Brain pericyte (primary cell): ENCODE data around the gene PCP4L1.
A peak's percentile ranks its signal among the peaks of the same experiment; 100 is the strongest.

Experiments
- DNase-seq: peaks from one replicate; pipeline ENCODE4 v3.0.0-alpha.2; 2012; ENCODE audit warnings: low read depth, low spot score

The PCP4L1 gene

DNA sequence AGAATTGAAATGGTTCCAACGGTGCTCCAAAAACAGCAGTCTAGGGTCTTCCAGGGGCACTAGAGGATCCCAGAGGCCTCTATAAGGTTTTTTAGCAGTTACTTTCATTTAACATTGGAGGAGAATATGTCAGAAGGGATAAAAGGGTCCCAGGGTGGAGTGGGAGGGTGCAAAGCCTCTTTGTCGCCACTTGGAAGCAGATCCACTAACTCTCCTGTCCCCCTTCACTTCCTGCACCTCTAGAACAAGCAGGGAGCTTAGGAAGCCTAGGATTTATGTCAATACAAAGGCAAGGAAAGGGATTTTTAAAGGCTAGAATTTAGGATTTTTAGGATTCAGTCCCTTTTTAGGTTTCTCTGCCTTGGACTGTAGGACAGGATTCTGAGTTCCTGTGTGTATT lies 8.3 kb downstream of the PCP4L1 start:
- no peak for DNase-seq

DNA sequence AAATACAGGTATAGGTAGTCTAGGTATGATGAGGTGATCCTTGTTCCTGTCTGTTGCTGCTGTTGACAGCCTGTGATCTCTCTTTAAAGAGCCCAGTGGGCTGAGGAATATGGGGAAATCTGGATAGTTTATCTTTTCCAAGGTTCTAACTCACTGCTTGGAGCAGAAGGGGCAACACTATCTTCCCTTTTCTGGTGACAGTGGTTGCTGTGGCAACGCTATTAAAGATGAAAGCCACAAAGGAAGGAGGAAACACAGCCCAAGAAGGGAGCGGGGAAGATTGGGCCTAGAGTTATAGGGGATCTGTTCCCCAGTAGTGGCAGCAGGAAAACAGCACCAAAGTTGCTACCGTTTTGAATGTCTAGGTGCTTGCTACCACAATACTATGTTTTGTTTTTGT lies 8.8 kb downstream of the PCP4L1 start:
- DNase-seq = no peak

GRCh38 chr1:161273402-161273801 lies 14.9 kb downstream of the PCP4L1 start:
- no peak for DNase-seq

- DNase-seq = no peak
These were observed 16.3 kb downstream of the PCP4L1 start for GRCh38 chr1:161274874-161275273.

DNA sequence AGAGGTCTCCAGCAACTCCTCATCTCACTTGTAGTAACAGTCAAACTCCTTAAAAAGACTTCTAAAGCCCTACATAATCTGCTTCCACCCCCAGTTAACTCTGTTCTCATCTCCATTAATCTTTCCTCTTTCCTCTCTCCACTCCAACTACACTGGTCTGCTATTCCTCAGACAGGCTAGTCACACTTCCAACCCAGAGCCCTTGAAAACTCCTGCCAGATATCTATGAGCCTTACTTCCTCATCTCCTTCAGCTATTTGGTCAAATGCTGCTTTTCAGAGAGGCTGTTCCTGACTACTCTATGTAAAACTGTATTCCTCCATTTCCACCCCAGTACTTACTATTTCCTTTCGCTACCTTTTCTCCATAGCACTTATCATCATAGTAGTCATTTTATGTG lies 24.4 kb downstream of the PCP4L1 start:
- no peak for DNase-seq

DNA sequence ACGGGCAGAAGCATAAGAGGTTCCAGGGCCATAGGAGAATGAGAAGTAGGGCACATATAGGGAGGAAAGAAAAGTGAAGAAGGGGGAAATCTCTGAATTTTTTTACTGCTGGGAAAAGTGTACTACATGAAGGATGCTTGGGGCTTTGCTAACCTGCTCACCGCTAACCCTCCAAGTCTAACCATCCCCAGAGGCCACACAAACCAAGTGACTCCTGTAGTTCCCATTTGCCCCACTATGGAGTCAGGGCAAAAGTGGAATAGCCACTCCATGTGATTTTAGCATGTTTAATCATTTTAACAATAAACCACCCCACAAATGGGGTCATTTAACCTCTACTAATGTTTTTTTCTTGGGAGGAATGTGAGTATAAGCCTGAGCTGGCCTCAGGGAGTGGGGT lies 26.6 kb downstream of the PCP4L1 start:
- no peak for DNase-seq

DNA sequence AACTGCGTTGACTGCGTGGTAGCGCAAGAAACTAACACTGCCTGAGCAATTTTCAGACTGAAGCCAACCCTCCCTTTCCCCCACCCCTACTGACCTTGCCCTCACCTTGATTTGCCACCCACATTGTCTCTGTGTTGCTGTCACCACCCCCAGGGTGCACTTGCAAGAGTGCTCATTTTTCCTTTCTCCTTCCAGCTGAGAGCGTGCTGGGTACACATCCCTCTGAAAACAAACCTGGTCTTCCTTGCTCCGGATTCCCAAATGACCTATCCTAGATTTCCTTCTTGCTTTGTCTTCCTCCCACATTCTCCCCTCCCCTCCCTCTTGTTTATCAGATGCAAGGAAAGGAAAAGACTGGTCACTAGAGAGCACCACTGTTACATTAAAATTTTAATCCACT lies 27.0 kb downstream of the PCP4L1 start:
- DNase-seq = no peak

- no peak for DNase-seq
These were observed 29.0 kb downstream of the PCP4L1 start for GRCh38 chr1:161287482-161288054.

DNA sequence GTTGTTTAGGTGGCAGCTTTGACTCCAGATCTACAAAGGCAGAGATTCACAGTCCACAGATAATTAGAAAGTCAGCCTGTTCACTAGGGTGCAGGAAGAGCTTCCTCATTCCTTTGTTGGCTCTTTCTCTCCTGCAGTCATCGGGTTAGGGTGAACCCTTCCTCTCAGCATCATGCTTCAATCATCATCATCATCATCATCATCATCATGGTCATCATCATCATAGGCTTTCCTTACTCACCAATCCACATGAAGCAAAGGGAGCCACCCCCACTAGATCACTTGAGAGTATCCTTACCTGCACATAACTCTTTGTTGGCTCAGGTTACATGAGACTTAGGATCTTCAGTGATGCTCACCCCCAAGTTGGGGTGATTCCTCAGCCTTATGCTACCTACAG lies 32.2 kb downstream of the PCP4L1 start:
- no peak for DNase-seq

DNA sequence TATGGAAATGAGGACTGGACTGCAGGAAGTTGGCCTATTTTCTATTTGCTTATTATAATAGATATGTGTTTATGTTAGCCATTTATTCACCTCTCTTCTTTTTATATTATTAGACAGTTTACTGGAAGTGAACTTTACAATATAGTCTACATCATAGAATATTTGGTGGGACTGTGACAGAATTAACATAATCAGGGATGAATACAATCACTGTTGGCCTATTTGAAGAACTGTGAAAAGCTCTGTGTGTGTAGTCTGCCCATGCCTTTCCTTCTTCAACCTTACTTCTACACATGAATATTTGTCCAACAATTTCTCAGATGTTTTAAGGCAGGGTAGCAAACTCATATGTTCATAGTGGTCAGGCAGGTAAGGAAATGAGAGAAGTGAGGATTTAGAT lies 38.9 kb downstream of the PCP4L1 start:
- DNase-seq = no peak

DNA sequence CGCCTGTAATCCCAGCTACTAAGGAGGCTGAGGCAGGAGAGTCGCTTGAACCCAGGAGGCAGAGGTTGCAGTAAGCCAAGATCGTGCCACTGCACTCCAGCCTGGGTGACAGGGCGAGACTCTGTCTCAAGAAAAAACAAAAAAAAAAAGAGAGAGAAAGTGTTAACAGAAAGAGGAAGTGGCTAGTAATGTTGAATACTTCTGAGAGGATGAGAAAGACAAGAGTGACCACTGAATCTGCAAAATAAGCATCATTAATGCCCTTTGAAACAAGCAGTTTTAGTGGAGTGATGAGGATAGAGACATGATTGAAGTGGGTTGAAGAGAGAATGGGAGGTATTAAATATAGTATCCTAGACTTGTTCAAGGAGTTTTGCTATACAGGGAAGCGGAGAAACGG lies 39.6 kb downstream of the PCP4L1 start:
- no peak for DNase-seq

GRCh38 chr1:161299347-161299746 lies 40.8 kb downstream of the PCP4L1 start:
- no peak for DNase-seq

GRCh38 chr1:161300478-161300877 lies 41.9 kb downstream of the PCP4L1 start:
- DNase-seq = no peak

DNA sequence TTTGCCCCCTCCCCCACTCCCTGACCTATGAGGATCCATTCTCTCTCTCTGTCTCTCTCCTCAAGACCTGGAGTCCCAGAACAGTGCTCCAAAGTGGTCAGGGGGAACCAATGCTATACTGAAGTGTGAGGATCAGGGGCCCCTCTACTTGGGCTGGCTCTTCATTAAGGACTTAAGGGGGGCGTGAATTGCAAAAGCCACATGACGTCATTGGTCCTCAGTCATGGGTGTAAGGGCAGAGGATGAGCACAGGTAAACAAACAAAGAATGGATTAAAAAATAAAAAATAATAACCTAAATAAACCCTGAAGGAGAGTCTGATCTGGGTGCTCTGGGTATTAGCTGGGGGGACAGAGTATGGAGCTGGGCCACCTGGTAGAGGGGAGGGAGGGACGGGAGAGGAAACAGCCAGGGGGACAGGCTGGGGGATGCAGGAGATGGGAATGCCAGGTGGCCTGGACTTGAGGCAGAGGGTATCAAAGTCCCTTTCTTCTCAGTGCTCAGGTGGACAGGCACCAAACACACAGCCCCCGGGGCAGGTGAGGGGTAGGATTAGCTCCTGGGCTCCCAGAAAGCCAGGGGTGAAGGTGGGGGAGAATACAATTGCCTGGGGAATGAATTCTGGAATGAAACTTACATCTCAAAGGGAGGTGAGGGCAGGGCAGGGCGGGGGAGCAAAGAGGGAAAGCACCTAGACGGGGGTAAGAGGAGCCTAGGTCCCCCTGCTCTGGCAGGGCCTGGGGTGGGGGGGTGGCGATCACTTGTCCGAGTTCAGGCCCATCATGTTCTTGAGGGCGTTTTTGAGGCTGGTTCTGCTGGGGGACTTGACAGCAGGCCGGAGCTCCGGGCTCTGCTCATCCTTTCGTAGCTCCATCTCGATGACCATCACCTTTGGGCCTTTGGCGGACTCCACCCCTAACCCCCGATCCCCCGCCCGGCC lies 46.7 kb downstream of the PCP4L1 start:
- no peak for DNase-seq

- DNase-seq = no peak
These were observed 47.4 kb downstream of the PCP4L1 start for GRCh38 chr1:161305867-161306519.

- DNase-seq = peak; percentile 78
These were observed 48.8 kb downstream of the PCP4L1 start for GRCh38 chr1:161307230-161307768.

- DNase-seq = peak; percentile 47
These were observed 49.5 kb downstream of the PCP4L1 start for GRCh38 chr1:161307892-161308638.

DNA sequence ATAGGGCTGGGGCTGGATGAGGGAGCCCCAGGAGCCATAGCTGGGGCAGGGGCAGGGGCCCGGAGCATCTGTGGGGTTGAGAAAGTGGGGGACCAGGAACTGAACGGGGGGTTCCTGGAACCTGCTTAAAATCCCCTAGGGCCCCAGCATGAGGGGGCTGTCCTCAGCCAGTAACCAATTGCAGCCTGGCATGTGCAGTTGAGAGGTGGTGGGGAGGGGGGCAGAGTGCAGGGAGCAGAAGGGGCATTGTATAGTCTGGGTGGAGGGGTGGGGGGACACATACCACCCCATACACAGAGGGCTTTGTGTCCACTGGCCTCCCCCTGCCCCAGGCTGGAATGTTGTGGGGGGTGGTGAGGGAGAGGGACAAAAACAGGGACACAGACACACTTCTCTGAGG lies 51.3 kb downstream of the PCP4L1 start, which contains the start of gene MPZ:
Gene MPZ (minus strand): TSS at position 101 of the 400 bp plus-strand sequence. CDS start 63 bp downstream, at position 38.
- DNase-seq = no peak

DNA sequence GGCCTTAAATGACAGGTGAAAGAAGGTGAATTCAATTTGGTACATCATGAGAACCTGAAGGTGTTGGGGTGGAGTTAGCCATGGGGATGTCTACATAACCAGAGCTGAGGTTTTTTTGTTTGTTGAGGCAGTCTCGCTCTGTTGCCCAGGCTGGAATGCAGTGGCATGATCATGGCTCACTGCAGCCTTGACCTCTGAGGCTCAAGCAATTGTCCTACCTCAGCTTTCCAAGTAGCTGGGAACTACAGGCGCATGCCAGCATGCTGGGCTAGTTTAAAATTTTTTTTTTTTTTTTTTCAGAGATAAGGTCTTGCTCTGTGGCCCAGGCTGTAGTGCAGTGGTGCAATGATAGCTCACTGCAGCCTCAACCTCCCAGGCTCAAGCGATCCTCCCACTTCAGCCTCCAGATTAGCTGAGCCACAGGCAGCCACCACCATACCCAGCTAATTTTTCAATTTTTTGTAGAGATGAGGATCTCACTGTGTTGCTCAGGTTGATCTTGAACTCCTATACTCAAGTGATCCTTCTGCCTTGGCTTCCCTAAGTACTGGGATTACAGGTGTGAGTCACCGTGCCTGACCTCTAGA lies 53.1 kb downstream of the PCP4L1 start:
- no peak for DNase-seq

- DNase-seq = no peak
These were observed 55.1 kb downstream of the PCP4L1 start for GRCh38 chr1:161313554-161314200.
